Gastroesophageal sphincter (tissue), 3 donors: Measurements from ENCODE around the gene C11orf71.

Experiments used
- CTCF ChIP-seq, 4 experiments: fragments of 200-600 bp in 2 of 4; fragments of 450-650 bp in 2 of 4; sonication (generic) in 1 of 4; IDR thresholded peaks; one replicate each; pipeline ENCODE4 v1.5.1; 2017 to 2019; ENCODE audit warnings: antibody characterized with exemption in 4 of 4, mild to moderate bottlenecking in 2 of 4, moderate library complexity in 2 of 4
- EP300 ChIP-seq: sonication (generic); formaldehyde crosslinking; IDR thresholded peaks from one replicate; pipeline ENCODE4 v1.6.1; 2017; ENCODE audit warnings: antibody characterized with exemption, mild to moderate bottlenecking
- POLR2A ChIP-seq, 2 donors: fragments of 450-650 bp; IDR thresholded peaks; one replicate each; pipeline ENCODE4 v1.6.1; 2017; ENCODE audit warnings: antibody characterized with exemption in 2 of 2, mild to moderate bottlenecking in 2 of 2, moderate library complexity in 1 of 2
- POLR2AphosphoS5 ChIP-seq: sonication (generic); formaldehyde crosslinking; IDR thresholded peaks from one replicate; pipeline ENCODE4 v1.6.1; 2017; ENCODE audit warnings: antibody characterized with exemption

- TF ChIP-seq CTCF (IDR thresholded peaks at IDR 0.05) = no peak
- TF ChIP-seq POLR2AphosphoS5 = no peak
- TF ChIP-seq POLR2A (IDR thresholded peaks at IDR 0.05) = no peak
- no peak for TF ChIP-seq EP300
These were observed 46.9 kb downstream of the C11orf71 start for GRCh38 chr11:114353443-114353842.
